Erythroblast (primary cell): ENCODE measurements around the gene MED12L.

ENCODE experiments used
- GATA1 ChIP-seq: IDR thresholded peaks from 2 replicates; pipeline ENCODE4 v1.6.1; 2011; ENCODE audit warnings: low read depth, mild to moderate bottlenecking, control low read depth, low read length, moderate library complexity
- POLR2A ChIP-seq: IDR thresholded peaks from 2 replicates; pipeline ENCODE4 v1.6.1; 2011; ENCODE audit warnings: mild to moderate bottlenecking, low read length

DNA sequence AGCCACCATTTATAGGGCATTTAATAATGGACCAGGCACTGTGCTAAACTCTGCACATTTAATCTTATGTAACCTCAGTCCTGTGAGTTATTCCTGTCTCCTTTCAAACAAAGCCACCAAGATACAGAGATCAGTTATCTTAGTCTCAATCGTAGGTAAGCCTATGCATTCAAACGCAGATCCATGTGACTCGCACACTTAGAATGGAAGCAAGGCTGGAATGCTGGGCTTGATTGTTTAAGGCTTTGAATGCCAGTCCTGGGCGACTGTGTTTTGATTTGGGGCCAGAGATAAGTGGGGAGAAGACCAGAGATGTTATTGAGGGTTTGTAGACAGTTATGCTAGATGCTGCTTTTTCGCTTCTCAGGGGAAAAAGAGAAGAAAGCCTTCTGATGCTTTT is 22.2 kb downstream of the MED12L start:
- TF ChIP-seq POLR2A = no peak
- TF ChIP-seq GATA1 = no peak
